HG03558 (cell line): Measurements from ENCODE around the gene RPH3AL.
"Not testable (repeated sequence)": the region's sequence is repeated elsewhere in the genome, so short reads cannot be mapped to it uniquely, and the experiment has no call there.

Experiments used
- ATAC-seq: cut with Tn5 transposase; IDR thresholded peaks from one replicate; pipeline ENCODE4 v1.9.1; 2021; ENCODE audit warnings: moderate number of reproducible peaks; ENCODE audit not compliant: unreplicated experiment; ENCODE audit errors: extremely low read depth

RPH3AL gene

GRCh38 chr17:379531-380465 is 27.2 kb upstream of the RPH3AL start:
- no peak for ATAC-seq

GRCh38 chr17:378068-378467 is 25.5 kb upstream of the RPH3AL start:
- no peak for ATAC-seq

- ATAC-seq, result no peak
Observed at GRCh38 chr17:376936-377863, 24.6 kb upstream of the RPH3AL start.

GRCh38 chr17:373613-374230 is 21.1 kb upstream of the RPH3AL start:
- ATAC-seq, result no peak

GRCh38 chr17:372157-373152 is 19.8 kb upstream of the RPH3AL start:
- ATAC-seq, result no peak

GRCh38 chr17:371583-371982 is 19.0 kb upstream of the RPH3AL start:
- no peak for ATAC-seq

GRCh38 chr17:367656-368055 is 15.0 kb upstream of the RPH3AL start:
- ATAC-seq, result not testable (repeated sequence)

- ATAC-seq, result not testable (repeated sequence)
Observed at GRCh38 chr17:366657-367615, 14.3 kb upstream of the RPH3AL start.

- ATAC-seq, result no peak
Observed at GRCh38 chr17:364766-365165, 12.2 kb upstream of the RPH3AL start.

- ATAC-seq, result no peak
Observed at GRCh38 chr17:364308-364707, 11.7 kb upstream of the RPH3AL start.

GRCh38 chr17:362721-363120 is 10.1 kb upstream of the RPH3AL start:
- no peak for ATAC-seq

- ATAC-seq, result no peak
Observed at GRCh38 chr17:360092-360750, 7.6 kb upstream of the RPH3AL start.

- no peak for ATAC-seq
Observed at GRCh38 chr17:358491-359151, 6.0 kb upstream of the RPH3AL start.

GRCh38 chr17:357644-358043 is 5.0 kb upstream of the RPH3AL start:
- ATAC-seq, result no peak

GRCh38 chr17:356671-357434 is 4.2 kb upstream of the RPH3AL start:
- ATAC-seq, result no peak
